HG03575 (cell line): ENCODE measurements around the gene TPSB2.

Experiments
- ATAC-seq: cut with Tn5 transposase; IDR thresholded peaks from one replicate; pipeline ENCODE4 v1.9.1; 2021; ENCODE audit not compliant: unreplicated experiment, insufficient number of reproducible peaks, low FRiP score; ENCODE audit errors: extremely low read depth

The TPSB2 gene

GRCh38 chr16:1223355-1224214 lies 6.4 kb downstream of the TPSB2 start:
- no peak for ATAC-seq

- no peak for ATAC-seq
Observed at GRCh38 chr16:1222553-1223354, 7.2 kb downstream of the TPSB2 start.

- no peak for ATAC-seq
Observed at GRCh38 chr16:1221628-1222552, 8.1 kb downstream of the TPSB2 start.

- ATAC-seq, result no peak
Observed at GRCh38 chr16:1220841-1221627, 8.9 kb downstream of the TPSB2 start.

- no peak for ATAC-seq
Observed at GRCh38 chr16:1220098-1220728, 9.8 kb downstream of the TPSB2 start.

- ATAC-seq, result no peak
Observed at GRCh38 chr16:1218930-1219611, 10.9 kb downstream of the TPSB2 start.

GRCh38 chr16:1218061-1218929 lies 11.7 kb downstream of the TPSB2 start:
- ATAC-seq, result no peak

GRCh38 chr16:1217526-1217925 lies 12.5 kb downstream of the TPSB2 start:
- no peak for ATAC-seq

GRCh38 chr16:1216681-1217400 lies 13.1 kb downstream of the TPSB2 start:
- ATAC-seq, result no peak

- no peak for ATAC-seq
Observed at GRCh38 chr16:1216296-1216619, 13.7 kb downstream of the TPSB2 start.

GRCh38 chr16:1215574-1216295 lies 14.2 kb downstream of the TPSB2 start:
- ATAC-seq, result no peak

- no peak for ATAC-seq
Observed at GRCh38 chr16:1214719-1215118, 15.3 kb downstream of the TPSB2 start.

GRCh38 chr16:1213796-1214372 lies 16.1 kb downstream of the TPSB2 start:
- ATAC-seq, result no peak

GRCh38 chr16:1213231-1213630 lies 16.8 kb downstream of the TPSB2 start:
- no peak for ATAC-seq

GRCh38 chr16:1212616-1213194 lies 17.3 kb downstream of the TPSB2 start:
- no peak for ATAC-seq
